H9 (cell line): ENCODE data around the gene KLF17. TPM values are rescaled to one million over a fixed set of nuclear protein-coding genes. Genes with fewer than 3 reads are reported as not detected.

Experiments
- DNase-seq: peaks from one replicate; pipeline ENCODE4 v3.0.0-alpha.2; 2017
- H2AFZ ChIP-seq: one replicate; pipeline ENCODE4 v1.6.1; 2013; ENCODE audit warnings: mild to moderate bottlenecking, low read length, control low read depth, moderate library complexity
- H2AK5ac ChIP-seq: 2 replicates; pipeline ENCODE4 v1.6.1; 2013; ENCODE audit warnings: low read length, control low read depth, mixed read lengths; ENCODE audit not compliant: insufficient read length
- H2BK120ac ChIP-seq: one replicate; pipeline ENCODE4 v1.6.1; 2013; ENCODE audit warnings: low read depth, mild to moderate bottlenecking, low read length, control low read depth, inconsistent platforms; ENCODE audit not compliant: poor library complexity, severe bottlenecking
- H2BK12ac ChIP-seq: 2 replicates; pipeline ENCODE4 v1.6.1; 2013; ENCODE audit warnings: low read length, control low read depth, mixed read lengths, low read depth; ENCODE audit not compliant: insufficient read length
- H2BK15ac ChIP-seq: 2 replicates; pipeline ENCODE4 v1.6.1; 2013; ENCODE audit warnings: low read depth, low read length, control low read depth
- H2BK20ac ChIP-seq: one replicate; pipeline ENCODE4 v1.6.1; 2013; ENCODE audit warnings: low read depth, mild to moderate bottlenecking, low read length, control low read depth, inconsistent platforms; ENCODE audit not compliant: poor library complexity, severe bottlenecking
- H2BK5ac ChIP-seq: 2 replicates; pipeline ENCODE4 v1.6.1; 2013; ENCODE audit warnings: low read length, control low read depth, mixed read lengths; ENCODE audit not compliant: insufficient read length
- H3K14ac ChIP-seq: 2 replicates; pipeline ENCODE4 v1.6.1; 2013; ENCODE audit warnings: low read length, control low read depth; ENCODE audit not compliant: insufficient read depth
- H3K18ac ChIP-seq: 2 replicates; pipeline ENCODE4 v1.6.1; 2013; ENCODE audit warnings: low read depth, mild to moderate bottlenecking, mixed read lengths, low read length, control low read depth; ENCODE audit not compliant: insufficient read length
- H3K23ac ChIP-seq: 2 replicates; pipeline ENCODE4 v1.6.1; 2013; ENCODE audit warnings: low read length, control low read depth, mixed read lengths, low read depth; ENCODE audit not compliant: insufficient read length
- H3K23me2 ChIP-seq: 2 replicates; pipeline ENCODE4 v1.6.1; 2013; ENCODE audit warnings: low read depth, mild to moderate bottlenecking, mixed read lengths, low read length, control low read depth; ENCODE audit not compliant: insufficient read length, poor library complexity, severe bottlenecking
- H3K27ac ChIP-seq: 2 replicates; pipeline ENCODE4 v1.5.1; 2013; ENCODE audit warnings: low read length, control low read depth, mixed read lengths, low read depth; ENCODE audit not compliant: insufficient read length
- H3K27me3 ChIP-seq: 2 replicates; pipeline ENCODE4 v1.6.1; 2013; ENCODE audit warnings: low read length, control low read depth, inconsistent platforms; ENCODE audit not compliant: insufficient read depth
- H3K4ac ChIP-seq: 2 replicates; pipeline ENCODE4 v1.6.1; 2013; ENCODE audit warnings: low read depth, mild to moderate bottlenecking, control low read depth, inconsistent platforms, low read length, moderate library complexity
- H3K4me1 ChIP-seq: 2 replicates; pipeline ENCODE4 v1.6.1; 2013; ENCODE audit warnings: low read length, control low read depth, inconsistent platforms; ENCODE audit not compliant: insufficient read depth
- H3K4me2 ChIP-seq: 2 replicates; pipeline ENCODE4 v1.6.1; 2013; ENCODE audit warnings: low read length, control low read depth, mixed read lengths; ENCODE audit not compliant: insufficient read length, insufficient read depth
- H3K56ac ChIP-seq: 2 replicates; pipeline ENCODE4 v1.6.1; 2013; ENCODE audit warnings: low read depth, mild to moderate bottlenecking, mixed read lengths, low read length, control low read depth; ENCODE audit not compliant: insufficient read length
- H3K79me1 ChIP-seq: 2 replicates; pipeline ENCODE4 v1.6.1; 2013; ENCODE audit warnings: low read depth, mild to moderate bottlenecking, moderate library complexity, low read length, control low read depth, inconsistent platforms; ENCODE audit not compliant: insufficient read depth, poor library complexity, severe bottlenecking
- H3K79me2 ChIP-seq: 2 replicates; pipeline ENCODE4 v1.6.1; 2013; ENCODE audit warnings: low read length, control low read depth, inconsistent platforms; ENCODE audit not compliant: insufficient read depth
- H3K9ac ChIP-seq: 2 replicates; pipeline ENCODE4 v1.6.1; 2013; ENCODE audit warnings: low read length, control low read depth, mixed read lengths; ENCODE audit not compliant: insufficient read length; ENCODE audit errors: extremely low read depth
- H3K9me3 ChIP-seq: one replicate; pipeline ENCODE4 v1.6.1; 2013; ENCODE audit warnings: low read depth, low read length, inconsistent platforms; ENCODE audit not compliant: control insufficient read depth
- H3T11ph ChIP-seq: one replicate; pipeline ENCODE4 v1.6.1; 2013; ENCODE audit warnings: mild to moderate bottlenecking, low read length, control low read depth, inconsistent platforms
- H4K20me1 ChIP-seq: one replicate; pipeline ENCODE4 v1.6.1; 2013; ENCODE audit not compliant: control insufficient read depth, insufficient read length, insufficient read depth
- H4K5ac ChIP-seq: 2 replicates; pipeline ENCODE4 v1.6.1; 2013; ENCODE audit warnings: low read depth, mild to moderate bottlenecking, mixed read lengths, low read length, control low read depth; ENCODE audit not compliant: insufficient read length
- H4K8ac ChIP-seq: replicated peaks from 2 replicates; pipeline ENCODE4 v1.6.1; 2013; ENCODE audit warnings: low read length, control low read depth, mixed read lengths, low read depth; ENCODE audit not compliant: insufficient read length
- H4K91ac ChIP-seq: 2 replicates; pipeline ENCODE4 v1.6.1; 2013; ENCODE audit warnings: low read depth, mild to moderate bottlenecking, moderate library complexity, mixed read lengths, low read length, control low read depth; ENCODE audit not compliant: insufficient read length
- H3K27ac Mint-ChIP-seq, 3 experiments: 2 replicates in 2 of 3; 3 replicates in 1 of 3; pipeline ENCODE4 v1.8.0; 2020 to 2021; ENCODE audit warnings: mixed read lengths in 3 of 3, mild to moderate bottlenecking in 1 of 3, moderate library complexity in 1 of 3
- H3K27me3 Mint-ChIP-seq: 2 replicates; pipeline ENCODE4 v1.8.0; 2021; ENCODE audit warnings: low read depth, mild to moderate bottlenecking, moderate library complexity, mixed read lengths
- H3K36me3 Mint-ChIP-seq, 3 experiments: 2 replicates in 2 of 3; 3 replicates in 1 of 3; pipeline ENCODE4 v1.8.0; 2020 to 2021; ENCODE audit warnings: low read depth in 3 of 3, mixed read lengths in 3 of 3; ENCODE audit not compliant: insufficient read depth in 1 of 3
- H3K4me1 Mint-ChIP-seq, 2 experiments: 2 replicates each; pipeline ENCODE4 v1.8.0; 2020; ENCODE audit warnings: mixed read lengths in 2 of 2
- H3K4me3 Mint-ChIP-seq, 2 experiments: 2 replicates in 1 of 2; 3 replicates in 1 of 2; pipeline ENCODE4 v1.8.0; 2020 to 2021; ENCODE audit warnings: mild to moderate bottlenecking in 2 of 2, mixed read lengths in 2 of 2, moderate library complexity in 1 of 2
- H3K9me3 Mint-ChIP-seq, 2 experiments: 2 replicates in 1 of 2; 3 replicates in 1 of 2; pipeline ENCODE4 v1.8.0; 2020; ENCODE audit warnings: mild to moderate bottlenecking in 2 of 2, mixed read lengths in 2 of 2, moderate library complexity in 1 of 2
- CTCF ChIP-seq: fragments of 200-600 bp; sonication (generic); conservative IDR thresholded peaks from 3 replicates; pipeline ENCODE4 v1.8.0; 2021; ENCODE audit warnings: antibody characterized with exemption, mild to moderate bottlenecking
- WGBS: extraction: QIAGEN DNeasy Blood & Tissue Kit; methylation state at CpG from one replicate; pipeline ENCODE4 v1.1.7; 2013; ENCODE audit warnings: missing lambda C conversion rate, low lambda C conversion rate, mixed read lengths; ENCODE audit not compliant: insufficient read length; ENCODE audit errors: extremely low coverage; 5-methylcytosine and 5-hydroxymethylcytosine counted together
- total RNA-seq: library from RNA; stranded (reverse); gene quantifications from 2 replicates; pipeline ENCODE4 v1.2.1, GENCODE V29; 2021

The KLF17 gene
- total RNA-seq, 1 experiment from 2014 or later, result 0.09 TPM

GRCh38 chr1:44108241-44108640 lies 10.4 kb upstream of the KLF17 start:
- Histone ChIP-seq H3K18ac (no peak overlapping the region), H2BK5ac (no peak overlapping the region), H3K9ac (no peak overlapping the region), H3K9me3 (no peaks in the 10 kb centered on the region), H2BK12ac (no peak overlapping the region), H3K23ac (no peak overlapping the region), H2AFZ (no peak overlapping the region), H4K91ac (no peak overlapping the region), H3K56ac (no peak overlapping the region), H4K8ac (no peak overlapping the region), H2AK5ac (no peak overlapping the region), H3K23me2 (peaks cover 4% of the 10 kb centered on the region), H2BK15ac (no peak overlapping the region), H3K79me2 (no peaks in the 10 kb centered on the region), H3K4me1 (no peaks in the 10 kb centered on the region), H2BK120ac (no peak overlapping the region), H3T11ph (no peak overlapping the region), H4K5ac (no peak overlapping the region), H4K20me1 (no peaks in the 10 kb centered on the region), H3K14ac (no peak overlapping the region), H3K27me3 (no peaks in the 10 kb centered on the region), H3K4ac (no peak overlapping the region), H3K4me2 (no peak overlapping the region), H3K79me1 (no peaks in the 10 kb centered on the region), H2BK20ac (no peak overlapping the region), H3K27ac (no peak overlapping the region)
- no peak for DNase-seq
- no CpG with 5 or more reads among the region's 1 CpG for WGBS
- TF ChIP-seq CTCF, result no peak
- H3K27ac Mint-ChIP-seq, result no peak overlapping the region
- H3K36me3 Mint-ChIP-seq, result no peaks in the 10 kb centered on the region
- no peak overlapping the region for H3K4me3 Mint-ChIP-seq
- no peaks in the 10 kb centered on the region for H3K9me3 Mint-ChIP-seq
- H3K4me1 Mint-ChIP-seq, result peaks cover 19 to 21% of the 10 kb centered on the region in 2 experiments
- H3K27me3 Mint-ChIP-seq, result peaks cover 12% of the 10 kb centered on the region
